ENCODE measurements around the gene MIB2.

- TF ChIP-seq, protein P1, sequence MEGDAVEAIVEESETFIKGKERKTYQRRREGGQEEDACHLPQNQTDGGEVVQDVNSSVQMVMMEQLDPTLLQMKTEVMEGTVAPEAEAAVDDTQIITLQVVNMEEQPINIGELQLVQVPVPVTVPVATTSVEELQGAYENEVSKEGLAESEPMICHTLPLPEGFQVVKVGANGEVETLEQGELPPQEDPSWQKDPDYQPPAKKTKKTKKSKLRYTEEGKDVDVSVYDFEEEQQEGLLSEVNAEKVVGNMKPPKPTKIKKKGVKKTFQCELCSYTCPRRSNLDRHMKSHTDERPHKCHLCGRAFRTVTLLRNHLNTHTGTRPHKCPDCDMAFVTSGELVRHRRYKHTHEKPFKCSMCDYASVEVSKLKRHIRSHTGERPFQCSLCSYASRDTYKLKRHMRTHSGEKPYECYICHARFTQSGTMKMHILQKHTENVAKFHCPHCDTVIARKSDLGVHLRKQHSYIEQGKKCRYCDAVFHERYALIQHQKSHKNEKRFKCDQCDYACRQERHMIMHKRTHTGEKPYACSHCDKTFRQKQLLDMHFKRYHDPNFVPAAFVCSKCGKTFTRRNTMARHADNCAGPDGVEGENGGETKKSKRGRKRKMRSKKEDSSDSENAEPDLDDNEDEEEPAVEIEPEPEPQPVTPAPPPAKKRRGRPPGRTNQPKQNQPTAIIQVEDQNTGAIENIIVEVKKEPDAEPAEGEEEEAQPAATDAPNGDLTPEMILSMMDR (IDR thresholded peaks at IDR 0.05): no peak
- no peak for TF ChIP-seq POLR2A (IDR thresholded peaks at IDR 0.05)
Measured at GRCh38 chr1:1583347-1584010, 31.8 kb upstream of the MIB2 start.
